WERI-Rb-1 (cell line): ENCODE data around the gene ZBTB42.

Experiments
- DNase-seq: peaks from one replicate; pipeline ENCODE4 v3.0.0-alpha.2; 2020
- H3K27ac ChIP-seq: fragments of 250-450 bp; sonication (Bioruptor Pico); 2 replicates; pipeline ENCODE4 v1.5.1; 2020; ENCODE audit warnings: mild to moderate bottlenecking, moderate library complexity
- H3K27me3 ChIP-seq: fragments of 250-450 bp; sonication (Bioruptor Pico); 2 replicates; pipeline ENCODE4 v1.5.1; 2021; ENCODE audit warnings: mild to moderate bottlenecking, low read depth, moderate library complexity; ENCODE audit not compliant: insufficient read depth, severe bottlenecking
- H3K36me3 ChIP-seq: fragments of 250-450 bp; sonication (Bioruptor Pico); 2 replicates; pipeline ENCODE4 v1.5.1; 2020; ENCODE audit warnings: mild to moderate bottlenecking, moderate library complexity
- H3K4me3 ChIP-seq: 2 replicates; pipeline ENCODE4 v1.5.1; 2011; ENCODE audit warnings: low read depth, mild to moderate bottlenecking, control low read depth, low read length
- H3K9me3 ChIP-seq: fragments of 250-450 bp; sonication (Bioruptor Pico); 2 replicates; pipeline ENCODE4 v1.5.1; 2021; ENCODE audit warnings: mild to moderate bottlenecking, moderate library complexity; ENCODE audit not compliant: severe bottlenecking
- CTCF ChIP-seq: IDR thresholded peaks from 2 replicates; pipeline ENCODE4 v1.5.1; 2011; ENCODE audit warnings: low read depth, mild to moderate bottlenecking, control low read depth, inconsistent platforms, low read length

ZBTB42 gene

GRCh38 chr14:104792101-104792884 lies 8.6 kb upstream of the ZBTB42 start:
- H3K27ac ChIP-seq: no peak overlapping the region
- H3K9me3 ChIP-seq: no peaks in the 10 kb centered on the region
- H3K4me3 ChIP-seq: no peak overlapping the region
- H3K36me3 ChIP-seq: peaks cover 30% of the 10 kb centered on the region
- TF ChIP-seq CTCF: no peak
- DNase-seq: no peak
- no peaks in the 10 kb centered on the region for H3K27me3 ChIP-seq

DNA sequence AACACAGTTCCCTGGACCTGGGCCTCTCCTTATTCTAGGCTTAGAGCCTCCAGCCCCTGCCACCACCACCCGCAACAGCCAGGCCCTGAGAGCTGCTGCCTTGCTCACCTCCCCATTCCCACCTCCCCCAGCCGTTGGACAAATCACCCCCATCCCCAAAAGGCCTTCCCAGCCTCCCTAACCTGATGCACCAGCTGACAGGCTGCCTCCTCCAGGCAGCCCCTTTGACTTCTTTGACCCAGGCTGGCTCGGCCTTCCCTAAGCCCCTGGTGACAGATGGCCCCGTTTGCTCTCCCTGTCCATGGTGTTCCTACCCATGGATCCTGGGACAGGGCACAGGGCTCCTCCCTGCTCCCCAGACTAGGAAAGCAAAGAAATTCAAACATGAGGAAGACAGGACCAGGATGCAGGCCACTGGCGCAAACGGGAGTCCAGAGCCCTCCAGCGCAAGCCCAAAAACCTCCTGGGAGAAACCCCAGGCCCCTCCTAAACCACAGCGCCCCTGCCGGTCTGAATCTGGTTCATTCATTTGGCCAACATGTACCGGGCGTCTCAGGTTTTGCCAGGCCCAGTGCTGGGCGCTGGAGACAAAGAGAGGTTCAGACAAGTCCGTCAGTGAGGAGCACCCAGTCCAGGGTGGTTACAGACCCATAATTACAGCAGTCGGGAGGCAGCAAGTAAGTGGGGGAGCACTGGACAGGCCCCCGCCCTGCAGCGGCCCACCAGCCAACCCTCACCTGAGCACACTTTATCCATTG lies 7.8 kb upstream of the ZBTB42 start:
- Histone ChIP-seq H3K4me3 (no peak overlapping the region), H3K27me3 (no peaks in the 10 kb centered on the region), H3K27ac (no peak overlapping the region), H3K36me3 (peaks cover 24% of the 10 kb centered on the region), H3K9me3 (no peaks in the 10 kb centered on the region)
- no peak for TF ChIP-seq CTCF
- DNase-seq: no peak

- no peak for TF ChIP-seq CTCF
- H3K27ac ChIP-seq: no peak overlapping the region
- no peak overlapping the region for H3K4me3 ChIP-seq
- DNase-seq: no peak
- H3K27me3 ChIP-seq: no peaks in the 10 kb centered on the region
- H3K36me3 ChIP-seq: peaks cover 24% of the 10 kb centered on the region
- no peaks in the 10 kb centered on the region for H3K9me3 ChIP-seq
Measured at GRCh38 chr14:104793703-104793959, 7.3 kb upstream of the ZBTB42 start.

DNA sequence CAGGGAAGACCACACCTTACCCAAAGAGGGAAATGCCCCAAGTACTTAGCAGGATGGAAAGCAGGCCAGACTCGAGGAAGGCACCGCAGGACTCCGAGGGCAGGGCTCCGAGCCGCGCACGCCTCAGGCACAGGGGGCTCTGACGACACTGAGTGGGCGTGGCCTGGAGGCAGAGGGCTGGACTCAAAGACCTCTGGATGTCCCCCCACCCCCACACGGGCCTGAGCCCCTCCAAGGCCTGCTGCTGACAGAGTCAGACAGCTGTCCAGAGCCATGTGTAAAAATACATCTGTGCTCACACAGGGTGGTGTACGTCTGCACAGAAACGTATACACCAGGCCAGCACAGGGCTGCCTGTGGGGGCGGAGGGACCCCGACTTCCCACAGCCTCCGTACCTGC lies 6.8 kb upstream of the ZBTB42 start:
- peak; percentile 44 for DNase-seq
- Histone ChIP-seq H3K27me3 (no peaks in the 10 kb centered on the region), H3K36me3 (peaks cover 24% of the 10 kb centered on the region), H3K9me3 (no peaks in the 10 kb centered on the region), H3K4me3 (peak overlapping the region; percentile 60), H3K27ac (peak overlapping the region; percentile 74)
- TF ChIP-seq CTCF: no peak

DNA sequence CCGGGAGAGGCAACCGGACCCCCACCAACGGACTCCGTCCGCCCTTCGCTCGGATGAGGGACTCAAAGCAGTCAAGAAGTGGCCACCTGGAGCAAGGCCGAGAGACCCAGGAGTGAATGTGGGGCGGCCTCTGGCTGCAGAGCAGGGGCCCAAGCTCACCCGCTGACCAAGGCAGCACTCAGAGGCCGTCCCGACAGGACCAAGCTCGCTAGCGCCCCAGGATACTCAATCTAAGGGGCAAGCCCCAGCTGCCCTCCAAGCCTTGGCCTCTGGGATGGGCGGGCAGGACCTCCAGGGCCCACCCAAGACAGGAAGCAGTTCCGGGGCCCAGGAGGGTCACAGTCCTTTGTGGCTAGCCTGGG lies 6.3 kb upstream of the ZBTB42 start:
- peak overlapping the region; percentile 74 for H3K27ac ChIP-seq
- peaks cover 24% of the 10 kb centered on the region for H3K36me3 ChIP-seq
- TF ChIP-seq CTCF: no peak
- peak; percentile 37 for DNase-seq
- H3K27me3 ChIP-seq: no peaks in the 10 kb centered on the region
- H3K9me3 ChIP-seq: no peaks in the 10 kb centered on the region
- H3K4me3 ChIP-seq: peak overlapping the region; percentile 60
